Measurements from ENCODE around the gene COL4A1. TPM values are rescaled to one million over a fixed set of nuclear protein-coding genes. Genes with fewer than 3 reads are reported as not detected.

COL4A1 gene
- total RNA-seq, 4 donors from 2014 or later: 278 to 618 (median 440) TPM

DNA sequence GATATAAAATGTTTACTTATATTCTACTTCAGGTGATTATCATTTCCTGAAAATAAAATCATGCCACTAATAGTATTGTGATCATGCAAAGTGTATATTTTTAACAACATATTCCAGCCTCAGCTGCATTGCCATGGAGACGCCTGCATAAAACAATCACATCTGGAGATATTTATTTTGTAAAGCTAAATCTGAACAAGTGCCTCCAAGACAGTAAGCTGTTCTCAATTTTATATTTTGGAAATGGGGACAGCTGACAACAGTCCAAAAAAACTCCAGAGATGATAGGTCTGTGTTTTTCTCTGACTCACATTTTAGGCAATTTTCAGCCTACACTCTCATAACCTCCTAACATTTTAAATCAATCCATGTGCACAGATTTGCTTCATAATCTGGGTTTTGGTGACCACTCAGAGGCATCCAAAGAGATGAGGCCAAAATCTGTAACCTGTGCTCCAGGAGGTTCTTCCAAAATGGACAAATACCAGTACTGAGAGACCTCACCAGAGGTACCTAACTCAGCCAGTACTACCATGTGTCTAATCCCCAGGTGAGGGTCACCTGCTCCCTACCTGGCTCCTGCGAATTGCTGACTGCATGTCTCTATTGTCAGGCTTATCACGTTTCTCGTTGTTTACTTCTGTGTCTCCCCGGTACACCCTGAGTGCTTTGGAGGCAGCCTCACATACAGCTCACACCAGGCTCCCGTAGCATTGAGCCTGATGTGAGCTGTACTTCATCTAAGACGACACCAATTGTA is 62.7 kb downstream of the COL4A1 start:
- 33 to 49% methylated on average over 7 of the region's 7 CpGs for WGBS, 2 donors (ENCODE audit: low coverage in 1 of 2)
- Histone ChIP-seq H3K4me1 (peaks cover 15 to 95% (median 32%) of the 10 kb centered on the region in 3 donors), H3K9me3 (no peaks in the 10 kb centered on the region), H3K36me3 (peaks cover 0 to 19% of the 10 kb centered on the region in 2 donors), H3K4me3 (no peak overlapping the region), H3K27ac (peak overlapping the region in 3 of 4 donors; percentile 54 to 88 (median 82)), H3K27me3 (no peaks in the 10 kb centered on the region)
- ATAC-seq: peak; percentile 18
- TF ChIP-seq POLR2A (IDR thresholded peaks at IDR 0.05): no peak
- TF ChIP-seq POLR2AphosphoS5 (IDR thresholded peaks at IDR 0.05): no peak

DNA sequence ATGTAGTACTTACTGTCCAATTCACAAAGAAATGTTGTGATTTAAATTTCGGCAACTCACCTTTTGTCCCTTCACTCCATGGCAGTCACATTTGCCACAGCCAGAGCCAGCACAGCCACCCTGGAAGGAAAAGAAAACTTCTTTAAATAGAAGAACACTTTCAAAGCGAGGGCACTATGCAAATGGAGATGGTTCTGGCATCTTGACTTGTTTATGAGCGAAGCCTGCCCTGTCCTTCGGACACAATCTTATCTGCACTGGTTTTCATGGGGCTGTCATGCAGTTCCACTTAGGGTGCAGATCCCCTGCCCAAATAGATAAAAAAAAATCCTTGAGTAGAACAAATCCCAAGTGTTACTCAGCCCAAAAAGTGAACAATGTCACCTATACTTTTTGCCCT is 64.3 kb downstream of the COL4A1 start:
- no peak for ATAC-seq
- H3K27me3 ChIP-seq: no peaks in the 10 kb centered on the region
- peak overlapping the region in 3 of 4 donors; percentile 39 to 88 (median 54) for H3K27ac ChIP-seq
- H3K4me1 ChIP-seq: peaks cover 25 to 95% (median 35%) of the 10 kb centered on the region in 3 donors
- H3K36me3 ChIP-seq: peaks cover 0 to 19% of the 10 kb centered on the region in 2 donors
- H3K4me3 ChIP-seq: no peak overlapping the region
- 67 to 77% methylated on average over 4 of the region's 4 CpGs for WGBS, 2 donors (ENCODE audit: low coverage in 1 of 2)
- TF ChIP-seq EP300 (IDR thresholded peaks at IDR 0.05) (no peak), POLR2AphosphoS5 (IDR thresholded peaks at IDR 0.05) (no peak), POLR2A (IDR thresholded peaks at IDR 0.05) (no peak)
- TF ChIP-seq, protein P1, sequence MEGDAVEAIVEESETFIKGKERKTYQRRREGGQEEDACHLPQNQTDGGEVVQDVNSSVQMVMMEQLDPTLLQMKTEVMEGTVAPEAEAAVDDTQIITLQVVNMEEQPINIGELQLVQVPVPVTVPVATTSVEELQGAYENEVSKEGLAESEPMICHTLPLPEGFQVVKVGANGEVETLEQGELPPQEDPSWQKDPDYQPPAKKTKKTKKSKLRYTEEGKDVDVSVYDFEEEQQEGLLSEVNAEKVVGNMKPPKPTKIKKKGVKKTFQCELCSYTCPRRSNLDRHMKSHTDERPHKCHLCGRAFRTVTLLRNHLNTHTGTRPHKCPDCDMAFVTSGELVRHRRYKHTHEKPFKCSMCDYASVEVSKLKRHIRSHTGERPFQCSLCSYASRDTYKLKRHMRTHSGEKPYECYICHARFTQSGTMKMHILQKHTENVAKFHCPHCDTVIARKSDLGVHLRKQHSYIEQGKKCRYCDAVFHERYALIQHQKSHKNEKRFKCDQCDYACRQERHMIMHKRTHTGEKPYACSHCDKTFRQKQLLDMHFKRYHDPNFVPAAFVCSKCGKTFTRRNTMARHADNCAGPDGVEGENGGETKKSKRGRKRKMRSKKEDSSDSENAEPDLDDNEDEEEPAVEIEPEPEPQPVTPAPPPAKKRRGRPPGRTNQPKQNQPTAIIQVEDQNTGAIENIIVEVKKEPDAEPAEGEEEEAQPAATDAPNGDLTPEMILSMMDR (IDR thresholded peaks at IDR 0.05): no peak
- no peaks in the 10 kb centered on the region for H3K9me3 ChIP-seq

DNA sequence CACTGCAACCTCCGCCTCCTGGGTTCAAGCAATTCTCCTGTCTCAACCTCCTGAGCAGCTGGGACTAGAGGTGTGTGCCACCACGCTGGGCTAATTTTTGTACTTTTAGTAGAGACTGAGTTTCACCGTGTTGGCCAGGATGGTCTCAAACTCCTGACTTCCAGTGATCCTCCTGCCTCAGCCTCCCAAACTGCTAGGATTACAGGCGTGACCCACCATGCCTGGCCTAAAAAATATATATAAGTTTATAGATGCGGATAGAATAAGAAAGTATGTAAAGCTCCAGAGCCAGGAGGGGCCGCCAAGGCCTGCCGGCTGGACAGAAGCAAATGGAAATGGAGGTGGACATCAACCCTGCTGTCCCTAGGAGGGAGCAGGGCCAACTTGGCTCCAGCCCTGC is 66.0 kb downstream of the COL4A1 start:
- H3K36me3 ChIP-seq: peaks cover 0 to 27% of the 10 kb centered on the region in 2 donors
- 64 to 72% methylated on average over 3 to 4 of the region's 7 CpGs for WGBS, 2 donors (ENCODE audit: low coverage in 1 of 2)
- peaks cover 31 to 95% (median 38%) of the 10 kb centered on the region in 3 donors for H3K4me1 ChIP-seq
- TF ChIP-seq POLR2A (IDR thresholded peaks at IDR 0.05) (no peak), POLR2AphosphoS5 (IDR thresholded peaks at IDR 0.05) (no peak), EP300 (IDR thresholded peaks at IDR 0.05) (no peak)
- TF ChIP-seq, protein P1 (IDR thresholded peaks at IDR 0.05): no peak
- H3K9me3 ChIP-seq: no peaks in the 10 kb centered on the region
- H3K4me3 ChIP-seq: no peak overlapping the region
- no peaks in the 10 kb centered on the region for H3K27me3 ChIP-seq
- peak overlapping the region in 3 of 4 donors; percentile 65 to 82 (median 82) for H3K27ac ChIP-seq
- no peak for ATAC-seq

DNA sequence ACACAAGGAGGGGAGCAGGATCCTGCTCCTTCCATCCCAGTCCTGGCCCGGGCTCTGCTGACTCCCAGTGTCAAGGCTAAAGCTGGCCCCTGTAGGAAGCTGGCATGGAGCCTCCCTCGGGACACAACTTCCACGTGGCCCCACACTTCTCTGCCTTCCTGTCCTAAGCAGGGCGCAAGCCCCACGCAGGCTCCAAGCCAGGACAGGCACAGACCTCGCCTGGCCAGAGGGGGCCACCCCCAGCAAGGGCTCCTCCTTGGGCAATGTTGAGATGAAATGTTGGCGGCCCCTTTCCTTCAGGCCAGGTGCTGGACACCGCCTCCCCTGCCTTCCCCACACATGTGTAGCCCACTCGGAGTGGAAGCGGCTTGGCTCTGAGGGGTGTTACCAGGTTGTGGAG is 66.6 kb downstream of the COL4A1 start:
- Histone ChIP-seq H3K9me3 (no peaks in the 10 kb centered on the region), H3K36me3 (peaks cover 0 to 27% of the 10 kb centered on the region in 2 donors), H3K27me3 (no peaks in the 10 kb centered on the region), H3K4me3 (no peak overlapping the region), H3K27ac (peak overlapping the region in 3 of 4 donors; percentile 65 to 82 (median 82)), H3K4me1 (peaks cover 32 to 96% (median 38%) of the 10 kb centered on the region in 3 donors)
- ATAC-seq: peak; percentile 13
- no peak for TF ChIP-seq POLR2AphosphoS5 (IDR thresholded peaks at IDR 0.05)
- no peak for TF ChIP-seq EP300 (IDR thresholded peaks at IDR 0.05)
- TF ChIP-seq, protein P1 (IDR thresholded peaks at IDR 0.05): no peak
- TF ChIP-seq POLR2A (IDR thresholded peaks at IDR 0.05): no peak
- WGBS, 2 donors (ENCODE audit: low coverage in 1 of 2): 30% methylated on average over 2 of the region's 10 CpGs; no CpG with 5 or more reads in 1 of the 2 donors

DNA sequence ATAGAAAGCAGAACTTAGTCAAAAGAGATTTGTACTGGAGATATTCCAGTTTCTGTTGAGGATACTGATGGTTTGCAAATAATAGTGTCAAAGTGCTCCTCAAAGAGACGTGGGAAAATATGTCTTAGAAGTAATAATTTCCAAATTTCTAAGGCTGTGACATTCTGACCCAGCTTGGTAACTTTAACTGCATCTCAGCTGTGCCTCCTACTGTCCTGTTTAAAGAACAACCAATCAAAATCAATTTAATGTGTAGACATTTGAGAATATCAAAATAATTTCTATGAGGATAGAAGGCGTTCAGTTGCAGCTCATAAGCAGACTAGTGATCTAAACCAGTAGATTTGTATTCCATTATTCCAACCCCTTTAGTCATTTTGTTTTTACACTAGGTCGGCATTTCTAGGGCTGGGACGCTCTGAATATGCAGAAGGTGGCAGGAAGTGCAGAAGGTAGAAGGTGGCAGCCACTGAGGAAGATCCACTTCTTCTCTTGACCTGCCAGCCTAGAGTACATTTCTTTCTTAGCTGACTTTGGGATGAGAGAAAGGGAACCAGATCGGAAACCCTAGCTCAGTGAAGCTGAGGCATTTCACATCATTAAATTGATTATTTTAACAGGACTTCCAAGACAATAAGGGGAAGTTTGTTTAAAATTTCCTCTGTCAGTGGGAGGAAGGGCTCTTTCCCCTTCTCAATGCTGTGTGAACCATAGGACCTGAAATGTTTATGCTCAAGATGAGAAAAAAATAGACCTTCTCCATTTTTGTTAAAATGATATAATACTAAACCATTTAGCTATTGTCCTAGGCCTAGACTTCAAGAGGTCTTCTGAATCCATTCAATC is 67.5 kb downstream of the COL4A1 start:
- no peak overlapping the region for H3K4me3 ChIP-seq
- H3K36me3 ChIP-seq: peaks cover 0 to 27% of the 10 kb centered on the region in 2 donors
- no peaks in the 10 kb centered on the region for H3K27me3 ChIP-seq
- TF ChIP-seq EP300 (IDR thresholded peaks at IDR 0.05) (no peak), POLR2AphosphoS5 (IDR thresholded peaks at IDR 0.05) (no peak), POLR2A (IDR thresholded peaks at IDR 0.05) (no peak)
- TF ChIP-seq, protein P1 (IDR thresholded peaks at IDR 0.05): peak in 1 of 4 experiments; percentile 10
- ATAC-seq: no peak
- H3K27ac ChIP-seq: peak overlapping the region; percentile 3 to 84 (median 82)
- WGBS, 2 donors (ENCODE audit: low coverage in 1 of 2): 38 to 63% methylated on average over 5 of the region's 5 CpGs
- no peaks in the 10 kb centered on the region for H3K9me3 ChIP-seq
- H3K4me1 ChIP-seq: peaks cover 32 to 88% (median 33%) of the 10 kb centered on the region in 3 donors

All from gastroesophageal sphincter (tissue), 4 donors.